WTC11 (cell line): ENCODE measurements around the gene KRABD2.

Source experiments
- CTCF ChIP-seq: fragments of 200-600 bp; IDR thresholded peaks from 2 replicates; pipeline ENCODE4 v1.8.0; 2022; ENCODE audit warnings: antibody characterized with exemption
- NR3C1 ChIP-seq: sonication (generic); formaldehyde crosslinking; conservative IDR thresholded peaks from 2 replicates; pipeline ENCODE4 v1.8.1; 2023; ENCODE audit warnings: low read depth, mild to moderate bottlenecking, missing genetic modification reagents
- ZNF263 ChIP-seq: sonication (generic); formaldehyde crosslinking; IDR thresholded peaks from 2 replicates; pipeline ENCODE4 v1.8.1; 2022; ENCODE audit warnings: low read depth, mild to moderate bottlenecking, moderate library complexity, missing genetic modification reagents

GRCh38 chr17:8419305-8419704 lies 42.8 kb upstream of the KRABD2 start:
- TF ChIP-seq CTCF = no peak
- TF ChIP-seq ZNF263 (CRISPR knock-in tag) = no peak
- TF ChIP-seq NR3C1 = no peak
